ENCODE data around the gene NCAN. TPM values are rescaled to one million over a fixed set of nuclear protein-coding genes. Genes with fewer than 3 reads are reported as not detected.

Gene NCAN
- total and polyA plus RNA-seq, 2 of the 8 experiments (the other 6 are each of a cell fraction or from before 2014, with no cell fraction given) = 2.7 TPM

DNA sequence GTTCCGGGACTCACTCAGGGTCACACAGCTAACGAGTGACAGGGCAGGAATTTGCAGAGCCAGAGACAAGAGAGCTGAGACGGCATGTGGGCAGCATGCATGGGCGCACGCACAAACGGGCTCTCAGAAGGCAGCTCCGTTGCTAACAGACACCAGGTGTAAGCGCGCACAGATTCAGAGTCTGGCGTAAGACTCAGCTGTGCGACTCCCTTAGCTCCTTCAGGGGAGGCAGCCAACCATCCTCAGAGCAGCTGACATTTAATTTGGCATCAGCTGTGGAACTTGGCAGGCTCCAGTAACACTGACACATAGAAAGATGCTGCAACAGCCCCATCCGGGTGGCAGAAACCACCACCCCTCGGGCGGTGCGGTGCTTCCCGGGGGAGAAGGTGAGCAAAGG, 68.8 kb downstream of the NCAN start (continued):
- TF ChIP-seq, protein P1, sequence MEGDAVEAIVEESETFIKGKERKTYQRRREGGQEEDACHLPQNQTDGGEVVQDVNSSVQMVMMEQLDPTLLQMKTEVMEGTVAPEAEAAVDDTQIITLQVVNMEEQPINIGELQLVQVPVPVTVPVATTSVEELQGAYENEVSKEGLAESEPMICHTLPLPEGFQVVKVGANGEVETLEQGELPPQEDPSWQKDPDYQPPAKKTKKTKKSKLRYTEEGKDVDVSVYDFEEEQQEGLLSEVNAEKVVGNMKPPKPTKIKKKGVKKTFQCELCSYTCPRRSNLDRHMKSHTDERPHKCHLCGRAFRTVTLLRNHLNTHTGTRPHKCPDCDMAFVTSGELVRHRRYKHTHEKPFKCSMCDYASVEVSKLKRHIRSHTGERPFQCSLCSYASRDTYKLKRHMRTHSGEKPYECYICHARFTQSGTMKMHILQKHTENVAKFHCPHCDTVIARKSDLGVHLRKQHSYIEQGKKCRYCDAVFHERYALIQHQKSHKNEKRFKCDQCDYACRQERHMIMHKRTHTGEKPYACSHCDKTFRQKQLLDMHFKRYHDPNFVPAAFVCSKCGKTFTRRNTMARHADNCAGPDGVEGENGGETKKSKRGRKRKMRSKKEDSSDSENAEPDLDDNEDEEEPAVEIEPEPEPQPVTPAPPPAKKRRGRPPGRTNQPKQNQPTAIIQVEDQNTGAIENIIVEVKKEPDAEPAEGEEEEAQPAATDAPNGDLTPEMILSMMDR (IDR thresholded peaks at IDR 0.05; ENCODE audit: control extremely low read depth in 1 of 3, insufficient read depth in 1 of 3, low read depth in 1 of 3, low read length in 3 of 3) = no peak
- no peak for TF ChIP-seq HDAC2 (IDR thresholded peaks at IDR 0.05; ENCODE audit: borderline replicate concordance in 1 of 2, low read depth in 2 of 2, low read length in 2 of 2)
- TF ChIP-seq CHD1 (IDR thresholded peaks at IDR 0.05; ENCODE audit: low read depth, low read length) = no peak
- TF ChIP-seq SP4 (IDR thresholded peaks at IDR 0.05; ENCODE audit: low read length) = no peak
- no peak for TF ChIP-seq TEAD4 (IDR thresholded peaks at IDR 0.05; ENCODE audit: low read depth, low read length)
- TF ChIP-seq RFX5 (IDR thresholded peaks at IDR 0.05; ENCODE audit: borderline replicate concordance, low read depth, low read length) = no peak
- no peak for TF ChIP-seq YY1 (IDR thresholded peaks at IDR 0.05; ENCODE audit: low read depth, low read length)
- no peak for TF ChIP-seq CTBP2 (IDR thresholded peaks at IDR 0.05; ENCODE audit: borderline replicate concordance, insufficient read depth, insufficient read length, low read length)
- no peak for TF ChIP-seq RXRA (IDR thresholded peaks at IDR 0.05; ENCODE audit: insufficient read depth, low read depth, low read length)
- TF ChIP-seq BCL11A (IDR thresholded peaks at IDR 0.05; ENCODE audit: low read depth in 2 of 2, low read length in 2 of 2) = no peak
- no peak for TF ChIP-seq NRF1 (IDR thresholded peaks at IDR 0.05; ENCODE audit: low read depth, low read length)
